OCI-LY3 (cell line): ENCODE measurements around the gene OR52K2.

Experiments used
- CTCF ChIP-seq: fragments of 200-600, 300-600 bp; sonication (generic); IDR thresholded peaks from 2 replicates; pipeline ENCODE4 v1.5.1; 2014; ENCODE audit warnings: antibody characterized with exemption, low read length, low read depth
- EZH2phosphoT487 ChIP-seq: fragments of 200-600 bp; shearing (Covaris generic); IDR thresholded peaks from 2 replicates; pipeline ENCODE4 v1.6.1; 2018; ENCODE audit warnings: antibody characterized with exemption, mixed run types, low read depth

GRCh38 chr11:4453118-4453517 is 4.0 kb downstream of the OR52K2 start:
- TF ChIP-seq EZH2phosphoT487 (no peak), CTCF (no peak)
